Duodenal mucosa (tissue), 2 donors: ENCODE results near the gene CTU1.

Experiments used
- H3K27ac ChIP-seq: one replicate; pipeline ENCODE4 v1.7.0; 2013; ENCODE audit warnings: low read depth, low read length
- H3K27me3 ChIP-seq, 2 donors: one replicate each; pipeline ENCODE4 v1.7.0; 2013; ENCODE audit warnings: low read length in 2 of 2, control low read depth in 1 of 2; ENCODE audit not compliant: insufficient read depth in 2 of 2, control insufficient read depth in 1 of 2
- H3K36me3 ChIP-seq, 2 donors: one replicate each; pipeline ENCODE4 v1.7.0; 2013; ENCODE audit warnings: low read length in 2 of 2, control low read depth in 1 of 2; ENCODE audit not compliant: insufficient read depth in 2 of 2, control insufficient read depth in 1 of 2
- H3K4me1 ChIP-seq, 2 donors: one replicate each; pipeline ENCODE4 v1.7.0; 2013; ENCODE audit warnings: low read length in 2 of 2, control low read depth in 1 of 2; ENCODE audit not compliant: insufficient read depth in 2 of 2, control insufficient read depth in 1 of 2
- H3K4me3 ChIP-seq, 2 donors: one replicate each; pipeline ENCODE4 v1.7.0; 2013; ENCODE audit warnings: low read length in 2 of 2, low read depth in 1 of 2
- H3K9ac ChIP-seq, 2 donors: one replicate each; pipeline ENCODE4 v1.7.0; 2013; ENCODE audit warnings: low read length in 2 of 2, low read depth in 1 of 2
- H3K9me3 ChIP-seq, 2 donors: one replicate each; pipeline ENCODE4 v1.7.0; 2013; ENCODE audit warnings: low read length in 2 of 2, control low read depth in 1 of 2; ENCODE audit not compliant: control insufficient read depth in 1 of 2

Gene CTU1

DNA sequence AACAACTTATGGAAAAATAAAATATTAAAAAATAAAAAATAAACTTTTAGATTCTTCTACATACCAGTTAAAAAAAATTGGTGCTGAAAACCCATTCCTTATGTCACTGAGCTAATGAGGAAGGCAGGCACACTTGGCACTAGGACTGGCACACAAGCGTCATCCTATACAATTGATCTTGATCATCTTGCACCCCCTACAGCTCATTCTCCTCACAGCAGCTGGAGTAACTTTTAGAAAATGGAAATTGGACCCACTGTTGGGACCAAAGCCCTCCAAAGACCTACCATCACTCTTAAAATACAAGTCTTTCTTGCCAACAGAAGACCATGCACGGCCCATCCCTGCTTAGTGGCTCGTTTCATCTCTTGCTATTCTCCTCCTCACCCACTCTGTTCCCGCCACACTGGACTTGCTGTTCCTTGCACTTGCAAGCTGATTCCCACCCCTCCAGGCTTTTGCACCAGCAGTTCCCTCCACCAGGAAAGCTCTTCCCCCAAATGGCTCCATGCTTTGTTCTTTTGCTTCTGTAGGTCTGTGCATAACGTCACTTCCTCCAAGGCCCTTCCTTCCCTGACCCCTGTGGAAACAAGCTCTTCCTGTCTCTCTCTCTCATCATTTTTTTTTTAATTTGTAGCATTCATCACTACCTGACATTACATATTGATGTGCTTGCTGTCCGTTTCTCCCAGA, 11.6 kb downstream of the CTU1 start:
- Histone ChIP-seq H3K36me3 (peaks cover 0 to 9% of the 10 kb centered on the region in 2 donors), H3K27ac (no peak overlapping the region), H3K4me1 (no peaks in the 10 kb centered on the region), H3K9me3 (no peaks in the 10 kb centered on the region), H3K9ac (no peak overlapping the region), H3K4me3 (no peak overlapping the region), H3K27me3 (no peaks in the 10 kb centered on the region)

GRCh38 chr19:51094696-51095279, 13.4 kb downstream of the CTU1 start:
- no peaks in the 10 kb centered on the region for H3K27me3 ChIP-seq
- H3K9me3 ChIP-seq: no peaks in the 10 kb centered on the region
- no peak overlapping the region for H3K27ac ChIP-seq
- no peaks in the 10 kb centered on the region for H3K4me1 ChIP-seq
- no peak overlapping the region for H3K4me3 ChIP-seq
- no peak overlapping the region for H3K9ac ChIP-seq
- peaks cover 0 to 9% of the 10 kb centered on the region in 2 donors for H3K36me3 ChIP-seq

DNA sequence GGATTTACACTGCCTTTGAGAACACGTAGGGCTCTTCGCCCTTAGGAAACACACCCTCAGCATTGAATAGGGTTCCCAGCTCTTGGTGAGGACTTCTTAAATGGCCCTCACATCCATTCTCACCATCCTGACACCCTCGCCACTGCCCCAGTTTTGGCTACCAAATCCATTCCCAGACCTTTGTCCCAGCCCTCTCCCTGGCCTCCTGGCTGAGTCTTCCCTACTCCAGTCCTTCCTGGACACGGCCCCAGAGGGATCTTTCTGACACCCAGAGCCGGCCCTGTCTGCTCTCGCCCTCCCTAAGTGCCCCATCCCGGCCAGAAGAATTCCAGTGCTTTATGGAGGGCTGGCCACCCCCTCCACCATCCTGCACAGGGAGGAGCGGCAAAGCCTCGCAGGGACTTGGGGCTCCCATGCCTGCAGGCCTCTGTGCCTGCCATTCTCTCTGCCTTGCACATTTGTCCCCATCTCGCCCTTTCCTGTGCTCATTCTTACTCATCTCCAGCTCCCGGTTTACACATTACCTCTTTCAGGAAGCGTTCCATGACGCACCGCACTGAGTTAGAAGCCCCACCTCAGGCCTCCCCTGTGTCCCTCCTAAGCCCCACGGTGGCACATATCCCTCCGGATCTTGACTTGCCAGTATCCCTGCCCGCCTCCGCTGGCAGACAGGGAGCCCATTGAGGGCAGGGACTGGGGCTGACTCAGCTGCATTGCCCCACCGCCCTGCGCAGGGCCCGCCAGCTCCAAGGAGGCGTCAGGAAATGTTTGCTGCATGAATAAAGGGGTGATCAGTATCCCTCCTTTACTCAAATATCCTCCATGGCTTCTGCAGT, 14.5 kb downstream of the CTU1 start:
- H3K9ac ChIP-seq: no peak overlapping the region

GRCh38 chr19:51093101-51093500, 15.1 kb downstream of the CTU1 start:
- Histone ChIP-seq H3K4me3 (no peak overlapping the region), H3K27ac (no peak overlapping the region), H3K9me3 (no peaks in the 10 kb centered on the region), H3K9ac (no peak overlapping the region), H3K4me1 (no peaks in the 10 kb centered on the region), H3K36me3 (peaks cover 0 to 5% of the 10 kb centered on the region in 2 donors), H3K27me3 (no peaks in the 10 kb centered on the region)

More for the DNA sequence above, 14.5 kb downstream of the CTU1 start:
- H3K9me3 ChIP-seq: no peaks in the 10 kb centered on the region
- no peak overlapping the region for H3K27ac ChIP-seq
- H3K36me3 ChIP-seq: peaks cover 0 to 5% of the 10 kb centered on the region in 2 donors
- H3K27me3 ChIP-seq: no peaks in the 10 kb centered on the region
- no peaks in the 10 kb centered on the region for H3K4me1 ChIP-seq
- H3K4me3 ChIP-seq: no peak overlapping the region

- Histone ChIP-seq H3K9me3 (no peaks in the 10 kb centered on the region), H3K27me3 (no peaks in the 10 kb centered on the region), H3K27ac (no peak overlapping the region), H3K4me3 (no peak overlapping the region), H3K36me3 (no peaks in the 10 kb centered on the region), H3K9ac (no peak overlapping the region), H3K4me1 (no peaks in the 10 kb centered on the region)
Measured at GRCh38 chr19:51091895-51092873, 16.0 kb downstream of the CTU1 start.

DNA sequence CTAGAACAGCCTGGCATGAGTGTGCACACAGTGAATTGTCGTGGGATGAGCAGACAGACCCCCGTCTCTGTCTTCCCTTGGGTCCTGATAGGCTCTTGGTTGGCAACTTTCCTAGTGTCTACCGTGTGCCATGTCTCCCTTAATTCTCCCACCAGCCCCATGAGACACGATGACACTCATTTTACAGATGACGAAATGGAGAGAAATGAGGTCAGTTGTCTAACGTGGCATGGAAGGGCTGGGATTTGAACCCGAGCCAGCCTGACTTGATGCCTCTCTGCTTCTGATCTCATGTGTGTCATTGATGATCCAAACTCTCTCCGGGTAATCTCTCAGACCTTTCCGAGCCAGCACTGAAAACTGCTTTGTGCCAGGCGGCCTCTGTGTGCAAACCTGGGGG, 17.1 kb downstream of the CTU1 start:
- Histone ChIP-seq H3K4me1 (no peaks in the 10 kb centered on the region), H3K27me3 (no peaks in the 10 kb centered on the region), H3K27ac (no peak overlapping the region), H3K36me3 (no peaks in the 10 kb centered on the region), H3K9ac (no peak overlapping the region), H3K9me3 (no peaks in the 10 kb centered on the region), H3K4me3 (no peak overlapping the region)

DNA sequence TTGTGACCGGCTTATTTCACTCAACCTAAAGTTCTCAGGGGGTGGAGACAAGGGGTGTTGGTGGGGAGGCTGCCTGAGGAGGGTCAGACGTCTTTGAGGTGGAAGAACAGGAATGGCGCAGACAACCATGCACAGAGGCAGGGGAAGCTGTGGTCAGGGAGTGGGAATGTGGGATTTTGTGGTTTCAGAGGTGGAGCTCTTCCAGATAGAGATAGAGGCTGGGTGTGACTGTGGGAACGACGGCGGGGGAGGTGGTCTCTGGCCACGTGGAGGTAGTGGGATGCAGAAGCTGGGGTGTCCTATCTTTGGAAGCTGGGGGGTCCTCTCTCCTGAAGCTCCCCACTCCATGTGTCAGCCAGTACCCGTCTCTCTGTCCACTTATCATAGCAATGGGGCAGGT, 17.7 kb downstream of the CTU1 start:
- H3K9me3 ChIP-seq: no peaks in the 10 kb centered on the region
- no peak overlapping the region for H3K4me3 ChIP-seq
- no peaks in the 10 kb centered on the region for H3K36me3 ChIP-seq
- H3K27ac ChIP-seq: no peak overlapping the region
- no peak overlapping the region for H3K9ac ChIP-seq
- no peaks in the 10 kb centered on the region for H3K27me3 ChIP-seq
- H3K4me1 ChIP-seq: no peaks in the 10 kb centered on the region

- Histone ChIP-seq H3K36me3 (no peaks in the 10 kb centered on the region), H3K9me3 (no peaks in the 10 kb centered on the region), H3K4me1 (no peaks in the 10 kb centered on the region), H3K27ac (no peak overlapping the region), H3K4me3 (no peak overlapping the region), H3K27me3 (no peaks in the 10 kb centered on the region), H3K9ac (no peak overlapping the region)
Measured at GRCh38 chr19:51089786-51090185, 18.4 kb downstream of the CTU1 start.

DNA sequence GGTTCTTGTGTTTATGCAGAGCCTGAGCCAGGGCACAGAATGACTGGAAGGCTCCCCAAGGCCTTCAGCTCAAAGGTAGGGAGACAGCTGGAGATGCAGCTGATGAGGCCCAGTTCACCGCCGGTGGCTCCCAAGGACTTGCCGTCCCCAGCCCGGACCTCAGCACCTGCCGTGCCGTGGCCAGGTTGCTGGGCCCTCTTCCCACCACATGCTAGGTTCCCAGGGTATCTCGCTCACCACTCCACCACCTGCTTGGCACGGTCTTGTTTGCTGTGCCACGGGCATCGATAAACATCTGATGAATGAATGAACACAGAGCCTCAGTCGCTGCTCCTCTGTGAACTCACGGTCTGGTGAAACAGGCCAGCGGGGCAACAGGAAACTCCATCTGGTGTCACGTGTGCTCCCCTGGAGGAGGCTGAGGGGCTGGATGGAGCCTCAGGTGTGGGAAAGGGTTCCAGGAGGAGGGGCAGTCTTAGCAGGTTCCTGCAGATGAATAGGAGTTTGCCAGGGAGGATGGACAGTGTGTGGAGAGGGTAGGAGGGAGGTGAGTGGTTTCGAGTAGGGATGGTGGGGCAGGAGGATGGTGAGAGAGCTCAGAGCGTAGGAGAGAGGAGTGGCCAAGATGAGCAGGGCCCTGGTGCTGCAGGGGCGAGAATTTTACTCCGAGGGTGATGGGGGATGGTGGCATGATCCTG, 21.9 kb downstream of the CTU1 start:
- no peaks in the 10 kb centered on the region for H3K36me3 ChIP-seq
- H3K27me3 ChIP-seq: no peaks in the 10 kb centered on the region
- H3K4me3 ChIP-seq: no peak overlapping the region
- H3K9me3 ChIP-seq: no peaks in the 10 kb centered on the region
- H3K9ac ChIP-seq: no peak overlapping the region
- H3K4me1 ChIP-seq: no peaks in the 10 kb centered on the region
- no peak overlapping the region for H3K27ac ChIP-seq
